Upper lobe of right lung (tissue), 1 donor: Measurements from ENCODE around the gene MUC20. TPM values are rescaled to one million over a fixed set of nuclear protein-coding genes. Genes with fewer than 3 reads are reported as not detected.
A peak's percentile ranks its signal among the peaks of the same experiment; 100 is the strongest.

ENCODE experiments used
- ATAC-seq: fragments of 200-7000 bp; cut with Tn5 transposase; one replicate; pipeline ENCODE4 v1.9.1; 2020; ENCODE audit warnings: mild to moderate bottlenecking, moderate library complexity
- DNase-seq: peaks from one replicate; pipeline ENCODE4 v3.0.0-alpha.2; 2020
- H3K27ac ChIP-seq: fragments of 200-600 bp; one replicate; pipeline ENCODE4 v1.8.0; 2022
- H3K27me3 ChIP-seq: fragments of 200-600 bp; one replicate; pipeline ENCODE4 v1.8.0; 2022; ENCODE audit warnings: mild to moderate bottlenecking
- H3K36me3 ChIP-seq: fragments of 200-600 bp; one replicate; pipeline ENCODE4 v1.8.0; 2022
- H3K4me1 ChIP-seq: fragments of 200-600 bp; one replicate; pipeline ENCODE4 v1.8.0; 2022
- H3K4me3 ChIP-seq: fragments of 200-600 bp; one replicate; pipeline ENCODE4 v1.8.0; 2022; ENCODE audit warnings: mild to moderate bottlenecking
- H3K9me3 ChIP-seq: fragments of 200-600 bp; one replicate; pipeline ENCODE4 v1.8.0; 2022
- intact Hi-C: fragments of 100-400 bp; cut with DNase I; formaldehyde crosslinking; loops from one replicate; pipeline ENCODE4 v1.11.0; 2022
- total RNA-seq: library from RNA; stranded (reverse); fragmentation: NEBNext Ultra II Directional; extraction: Animal tissue kit (Norgen Biotek cat#: 25700); gene quantifications from one replicate; pipeline ENCODE4 v1.2.1, GENCODE V29; 2021
- TF ChIP-seq, protein P1 (sequence below): fragments of 200-600 bp; IDR thresholded peaks from one replicate; pipeline ENCODE4 v1.8.0; 2022; ENCODE audit warnings: antibody characterized with exemption
- donor health status: DM: no; HTN: yes; CAD: no; lungs with severe emphysema.

The MUC20 gene
- total RNA-seq, 1 donor from 2014 or later, result 14.7 TPM

DNA sequence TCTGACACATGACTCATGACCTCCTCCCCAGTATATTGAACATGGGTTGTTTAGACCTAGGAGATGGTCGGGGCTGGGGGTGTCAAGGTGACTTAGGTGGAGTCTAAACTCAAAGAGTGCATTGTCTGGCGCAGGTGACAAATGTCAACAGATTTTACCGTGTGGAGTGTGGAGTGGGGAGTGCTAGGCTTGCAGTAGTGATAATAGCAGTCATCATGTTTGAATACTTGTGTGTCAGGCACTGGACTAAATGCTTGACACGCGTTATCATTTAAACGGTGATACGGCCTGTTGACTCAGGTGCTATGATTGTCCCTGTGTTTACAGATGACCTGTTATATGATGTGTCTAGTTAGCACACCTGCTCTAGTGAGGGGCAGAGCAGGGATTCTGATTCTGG, 30.8 kb downstream of the MUC20 start:
- Histone ChIP-seq H3K27me3 (no peaks in the 10 kb centered on the region), H3K9me3 (no peaks in the 10 kb centered on the region), H3K36me3 (no peaks in the 10 kb centered on the region), H3K4me1 (peaks cover 6% of the 10 kb centered on the region), H3K27ac (no peak overlapping the region), H3K4me3 (no peak overlapping the region)
- intact Hi-C loops, result no loop called here
- no peak for DNase-seq
- TF ChIP-seq, protein P1, sequence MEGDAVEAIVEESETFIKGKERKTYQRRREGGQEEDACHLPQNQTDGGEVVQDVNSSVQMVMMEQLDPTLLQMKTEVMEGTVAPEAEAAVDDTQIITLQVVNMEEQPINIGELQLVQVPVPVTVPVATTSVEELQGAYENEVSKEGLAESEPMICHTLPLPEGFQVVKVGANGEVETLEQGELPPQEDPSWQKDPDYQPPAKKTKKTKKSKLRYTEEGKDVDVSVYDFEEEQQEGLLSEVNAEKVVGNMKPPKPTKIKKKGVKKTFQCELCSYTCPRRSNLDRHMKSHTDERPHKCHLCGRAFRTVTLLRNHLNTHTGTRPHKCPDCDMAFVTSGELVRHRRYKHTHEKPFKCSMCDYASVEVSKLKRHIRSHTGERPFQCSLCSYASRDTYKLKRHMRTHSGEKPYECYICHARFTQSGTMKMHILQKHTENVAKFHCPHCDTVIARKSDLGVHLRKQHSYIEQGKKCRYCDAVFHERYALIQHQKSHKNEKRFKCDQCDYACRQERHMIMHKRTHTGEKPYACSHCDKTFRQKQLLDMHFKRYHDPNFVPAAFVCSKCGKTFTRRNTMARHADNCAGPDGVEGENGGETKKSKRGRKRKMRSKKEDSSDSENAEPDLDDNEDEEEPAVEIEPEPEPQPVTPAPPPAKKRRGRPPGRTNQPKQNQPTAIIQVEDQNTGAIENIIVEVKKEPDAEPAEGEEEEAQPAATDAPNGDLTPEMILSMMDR, result no peak
- no peak for ATAC-seq

DNA sequence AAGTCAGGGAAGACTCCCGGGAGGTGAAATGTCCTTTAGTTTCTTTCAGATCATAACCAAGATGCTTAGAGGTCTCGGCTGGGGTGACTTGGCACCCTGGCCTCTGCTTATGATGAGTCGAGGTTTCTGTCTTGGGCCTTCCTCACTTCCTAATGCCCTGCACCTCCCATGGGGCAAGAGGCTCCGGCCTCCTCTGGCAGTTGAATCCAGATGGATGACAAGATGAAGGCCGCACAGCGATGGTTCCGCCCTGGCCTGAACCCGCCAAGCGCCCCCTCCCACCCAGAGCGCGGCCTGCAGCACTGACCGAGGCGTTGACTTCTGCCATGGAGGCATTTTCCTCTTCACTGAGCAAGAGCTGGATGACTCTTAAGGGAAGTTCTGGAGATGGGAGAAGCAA, 31.3 kb downstream of the MUC20 start:
- ATAC-seq (no peak), DNase-seq (no peak)
- H3K27me3 ChIP-seq, result no peaks in the 10 kb centered on the region
- peaks cover 6% of the 10 kb centered on the region for H3K4me1 ChIP-seq
- no peak overlapping the region for H3K4me3 ChIP-seq
- intact Hi-C loops, result no loop called here
- H3K36me3 ChIP-seq, result no peaks in the 10 kb centered on the region
- no peak overlapping the region for H3K27ac ChIP-seq
- TF ChIP-seq, protein P1, result no peak
- H3K9me3 ChIP-seq, result no peaks in the 10 kb centered on the region

DNA sequence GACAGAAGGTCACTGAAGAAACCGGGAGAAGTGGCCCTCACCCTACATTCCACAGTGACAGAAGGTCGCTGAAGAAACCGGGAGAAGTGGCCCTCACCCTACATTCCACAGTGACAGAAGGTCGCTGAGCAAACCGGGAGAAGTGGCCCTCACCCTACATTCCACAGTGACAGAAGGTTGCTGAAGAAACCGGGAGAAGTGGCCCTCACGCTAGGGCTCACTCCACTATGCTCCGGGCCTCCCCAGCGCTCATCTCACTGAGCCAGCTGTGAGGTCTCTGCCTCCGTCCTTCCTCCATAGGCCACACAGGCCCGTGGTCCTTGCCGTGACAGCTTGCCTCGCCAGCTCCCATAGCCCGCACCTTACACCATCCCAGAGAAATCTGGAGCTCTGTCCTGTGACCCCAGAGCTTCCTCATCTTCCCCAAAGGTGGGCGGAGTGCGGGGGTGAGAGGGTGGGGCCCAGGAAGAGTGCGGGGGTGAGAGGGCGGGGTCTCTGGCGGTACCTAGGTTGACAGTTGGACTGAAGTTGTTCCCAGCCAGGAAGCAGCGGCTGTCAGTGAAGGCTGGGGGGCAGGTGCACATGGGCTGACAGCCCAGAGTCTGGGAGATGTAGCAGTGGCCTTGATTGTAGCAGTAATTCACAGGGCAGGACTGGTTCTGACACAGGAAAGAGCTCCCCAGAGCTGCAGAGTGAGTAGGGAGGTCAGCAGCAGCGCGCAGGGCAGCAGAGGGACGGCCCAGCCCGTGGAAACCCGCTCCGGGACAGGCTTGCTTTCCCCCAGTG, 32.0 kb downstream of the MUC20 start:
- intact Hi-C loops, result no loop called here
- ATAC-seq (peak; percentile 64), DNase-seq (no peak)
- Histone ChIP-seq H3K27ac (peak overlapping the region; percentile 11), H3K27me3 (no peaks in the 10 kb centered on the region), H3K4me1 (peaks cover 6% of the 10 kb centered on the region), H3K4me3 (no peak overlapping the region), H3K36me3 (no peaks in the 10 kb centered on the region), H3K9me3 (no peaks in the 10 kb centered on the region)
- TF ChIP-seq, protein P1, result no peak

DNA sequence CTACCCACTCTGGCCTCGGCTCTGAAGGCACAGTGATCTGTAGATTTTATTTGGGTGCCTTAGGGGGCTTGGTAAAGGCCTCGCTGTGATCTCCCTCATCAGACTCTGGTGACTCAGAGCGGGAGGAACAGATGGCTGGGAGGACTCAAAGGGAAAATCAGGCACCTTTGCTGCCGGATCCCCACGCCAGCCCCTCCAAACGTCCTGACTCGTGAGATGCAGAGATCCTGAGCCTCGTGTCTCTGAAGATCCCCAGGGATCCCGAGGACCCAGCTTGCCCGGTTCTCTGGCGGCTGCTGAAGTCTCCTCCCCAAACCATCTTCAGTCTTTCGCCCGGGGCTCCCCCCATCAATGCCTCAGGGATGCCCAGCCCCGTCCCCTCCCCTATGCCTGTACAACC, 32.8 kb downstream of the MUC20 start:
- Histone ChIP-seq H3K4me3 (no peak overlapping the region), H3K36me3 (no peaks in the 10 kb centered on the region), H3K9me3 (no peaks in the 10 kb centered on the region), H3K27ac (peak overlapping the region; percentile 11), H3K27me3 (peaks cover 8% of the 10 kb centered on the region), H3K4me1 (no peaks in the 10 kb centered on the region)
- intact Hi-C loops, result no loop called here
- TF ChIP-seq, protein P1, result no peak
- ATAC-seq (no peak), DNase-seq (no peak)

DNA sequence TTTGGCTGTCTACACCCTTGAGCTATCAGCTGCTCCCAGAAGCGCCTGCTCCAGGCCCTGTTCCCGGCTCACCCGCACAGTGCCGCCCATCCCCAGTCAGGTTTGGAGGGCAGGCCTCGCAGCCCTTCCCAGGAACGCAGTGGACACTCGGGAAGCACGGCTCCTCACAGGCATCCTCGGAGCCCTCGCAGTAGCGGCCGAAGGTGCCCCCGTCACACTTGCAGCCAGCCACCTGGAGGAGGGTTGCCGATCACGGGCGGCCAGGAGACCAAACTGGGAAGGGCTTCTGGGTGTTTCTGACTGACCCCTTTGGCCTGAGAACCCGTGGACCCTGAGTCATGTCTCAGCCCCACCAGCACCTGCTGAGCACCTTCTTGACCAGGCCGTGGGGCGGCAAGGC, 33.4 kb downstream of the MUC20 start:
- Histone ChIP-seq H3K36me3 (no peaks in the 10 kb centered on the region), H3K4me3 (no peak overlapping the region), H3K27ac (no peak overlapping the region), H3K9me3 (no peaks in the 10 kb centered on the region), H3K4me1 (no peaks in the 10 kb centered on the region), H3K27me3 (peaks cover 14% of the 10 kb centered on the region)
- intact Hi-C loops, result no loop called here
- ATAC-seq (no peak), DNase-seq (no peak)
- TF ChIP-seq, protein P1, result no peak

DNA sequence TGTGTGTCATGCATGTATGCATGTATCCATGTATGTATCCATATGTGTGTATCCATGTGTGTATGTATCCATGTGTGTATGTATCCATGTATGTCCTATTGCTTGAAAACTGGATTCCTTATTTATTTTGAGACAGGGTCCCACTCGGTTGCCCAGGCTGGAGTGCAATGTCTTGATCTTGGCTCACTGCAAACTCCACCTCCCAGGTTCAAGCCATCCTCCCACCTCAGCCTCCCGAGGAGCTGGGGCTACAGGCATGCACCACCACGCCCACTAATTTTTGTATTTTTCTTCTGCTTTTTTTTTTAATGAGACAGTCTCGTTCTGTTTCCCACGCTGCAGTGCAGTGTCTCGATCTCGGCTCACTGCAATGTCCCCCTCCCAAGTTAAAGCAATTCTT, 34.1 kb downstream of the MUC20 start:
- no peaks in the 10 kb centered on the region for H3K9me3 ChIP-seq
- H3K27me3 ChIP-seq, result peaks cover 17% of the 10 kb centered on the region
- H3K36me3 ChIP-seq, result no peaks in the 10 kb centered on the region
- TF ChIP-seq, protein P1, result no peak
- no peak for DNase-seq
- H3K4me1 ChIP-seq, result no peaks in the 10 kb centered on the region
- no peak for ATAC-seq
- intact Hi-C loops, result no loop called here
- no peak overlapping the region for H3K27ac ChIP-seq
- no peak overlapping the region for H3K4me3 ChIP-seq
